Activated CD4-positive, alpha-beta T cell treated with anti-CD3 and anti-CD28 coated beads, Interleukin-2, amount 10 ng/mL, durations not matched to agents 7 days and 5 days (primary cell): Measurements from ENCODE around the gene CAPN14. TPM values are rescaled to one million over a fixed set of nuclear protein-coding genes. Genes with fewer than 3 reads are reported as not detected.
A peak's percentile ranks its signal among the peaks of the same experiment; 100 is the strongest.

ENCODE experiments used
- CTCF ChIA-PET: fragments of 350-600 bp; sonication (Branson Sonifier 250); formaldehyde crosslinking; loops from one replicate; lab custom pipeline; 2021; ENCODE audit warnings: antibody characterized with exemption; lab: Charles Lee
- POLR2A ChIA-PET: fragments of 350-600 bp; sonication (Branson Sonifier 250); formaldehyde crosslinking; loops from one replicate; lab custom pipeline; 2021; ENCODE audit warnings: antibody characterized with exemption; lab: Charles Lee
- DNase-seq: peaks from one replicate; pipeline ENCODE4 v3.0.0-alpha.2; 2020
- H3K27ac Mint-ChIP-seq: one replicate; pipeline ENCODE4 v1.8.0; 2021; ENCODE audit warnings: mild to moderate bottlenecking, moderate library complexity, mixed read lengths
- H3K27me3 Mint-ChIP-seq: one replicate; pipeline ENCODE4 v1.8.0; 2021; ENCODE audit warnings: mixed read lengths
- H3K36me3 Mint-ChIP-seq: one replicate; pipeline ENCODE4 v1.8.0; 2021; ENCODE audit warnings: low read depth, mixed read lengths
- H3K4me1 Mint-ChIP-seq: one replicate; pipeline ENCODE4 v1.8.0; 2021; ENCODE audit warnings: mixed read lengths
- H3K4me3 Mint-ChIP-seq: one replicate; pipeline ENCODE4 v1.8.0; 2021; ENCODE audit warnings: mild to moderate bottlenecking, moderate library complexity, mixed read lengths
- H3K9me3 Mint-ChIP-seq: one replicate; pipeline ENCODE4 v1.8.0; 2021; ENCODE audit warnings: mixed read lengths
- total RNA-seq, 2 experiments: library from RNA; stranded (reverse); gene quantifications; one replicate each; pipeline ENCODE4 v1.2.3, GENCODE V29; 2021

The CAPN14 gene
- under 1 TPM; 0.10 to 0.12 TPM for total RNA-seq

- POLR2A ChIA-PET, result no interaction called here
- no peaks in the 10 kb centered on the region for H3K9me3 Mint-ChIP-seq
- peaks cover 46% of the 10 kb centered on the region for H3K4me1 Mint-ChIP-seq
- H3K36me3 Mint-ChIP-seq, result no peaks in the 10 kb centered on the region
- peaks cover 4% of the 10 kb centered on the region for H3K27me3 Mint-ChIP-seq
- no peak for DNase-seq
- CTCF ChIA-PET, result no interaction called here
- H3K27ac Mint-ChIP-seq, result peak within 1 kb of the TSS; percentile 26
- H3K4me3 Mint-ChIP-seq, result no peak within 1 kb of the TSS
These were observed at the start of gene CAPN14 for GRCh38 chr2:31217465-31218200. CAPN14 (minus strand) TSS chr2:31217515; CDS start chr2:31205447, 12,068 bp downstream.

GRCh38 chr2:31266804-31267203 lies 49.5 kb upstream of the CAPN14 start:
- no peak for DNase-seq
- ChIA-PET POLR2A (no interaction called here), CTCF (interaction anchor here (0.9 kb wide), 1 partner anchor 18 kb away, joined by 3 read pairs; no protein-coding TSS in a partner anchor)
- H3K27ac Mint-ChIP-seq, result no peak overlapping the region
- H3K4me1 Mint-ChIP-seq, result no peaks in the 10 kb centered on the region
- H3K9me3 Mint-ChIP-seq, result no peaks in the 10 kb centered on the region
- H3K4me3 Mint-ChIP-seq, result no peak overlapping the region
- H3K36me3 Mint-ChIP-seq, result no peaks in the 10 kb centered on the region
- H3K27me3 Mint-ChIP-seq, result no peaks in the 10 kb centered on the region

- POLR2A ChIA-PET, result no interaction called here
- DNase-seq, result no peak
- H3K27ac Mint-ChIP-seq, result no peak overlapping the region
- no peak overlapping the region for H3K4me3 Mint-ChIP-seq
- H3K4me1 Mint-ChIP-seq, result no peaks in the 10 kb centered on the region
- no peaks in the 10 kb centered on the region for H3K9me3 Mint-ChIP-seq
- CTCF ChIA-PET, result no interaction called here
- no peaks in the 10 kb centered on the region for H3K27me3 Mint-ChIP-seq
- H3K36me3 Mint-ChIP-seq, result no peaks in the 10 kb centered on the region
These were observed 47.9 kb upstream of the CAPN14 start for GRCh38 chr2:31265234-31265633.

- Mint-ChIP-seq H3K9me3 (no peaks in the 10 kb centered on the region), H3K4me3 (no peak overlapping the region), H3K27me3 (no peaks in the 10 kb centered on the region), H3K36me3 (no peaks in the 10 kb centered on the region), H3K27ac (no peak overlapping the region), H3K4me1 (no peaks in the 10 kb centered on the region)
- no peak for DNase-seq
- POLR2A ChIA-PET, result no interaction called here
- CTCF ChIA-PET, result no interaction called here
These were observed 46.4 kb upstream of the CAPN14 start for GRCh38 chr2:31263636-31264190.

GRCh38 chr2:31260870-31261269 lies 43.6 kb upstream of the CAPN14 start:
- Mint-ChIP-seq H3K4me1 (no peaks in the 10 kb centered on the region), H3K36me3 (no peaks in the 10 kb centered on the region), H3K4me3 (no peak overlapping the region), H3K27ac (no peak overlapping the region), H3K9me3 (no peaks in the 10 kb centered on the region), H3K27me3 (no peaks in the 10 kb centered on the region)
- POLR2A ChIA-PET, result no interaction called here
- no peak for DNase-seq
- CTCF ChIA-PET, result interaction anchor here (0.7 kb wide), 1 partner anchor 34 kb away, joined by 3 read pairs; no protein-coding TSS in a partner anchor

- no peak overlapping the region for H3K4me3 Mint-ChIP-seq
- no peaks in the 10 kb centered on the region for H3K27me3 Mint-ChIP-seq
- no peaks in the 10 kb centered on the region for H3K36me3 Mint-ChIP-seq
- ChIA-PET POLR2A (no interaction called here), CTCF (interaction anchor here (1.9 kb wide), 1 partner anchor 16 kb away, joined by 5 read pairs; no protein-coding TSS in a partner anchor)
- no peak for DNase-seq
- no peaks in the 10 kb centered on the region for H3K4me1 Mint-ChIP-seq
- H3K9me3 Mint-ChIP-seq, result no peaks in the 10 kb centered on the region
- no peak overlapping the region for H3K27ac Mint-ChIP-seq
These were observed 41.8 kb upstream of the CAPN14 start for GRCh38 chr2:31259075-31259474.

- H3K36me3 Mint-ChIP-seq, result no peaks in the 10 kb centered on the region
- ChIA-PET CTCF (interaction anchor here (1.4 to 1.9 kb wide), 2 partner anchors 17 to 54 kb away, joined by 4 to 5 read pairs; no protein-coding TSS in a partner anchor), POLR2A (no interaction called here)
- H3K9me3 Mint-ChIP-seq, result no peaks in the 10 kb centered on the region
- H3K27ac Mint-ChIP-seq, result no peak overlapping the region
- no peaks in the 10 kb centered on the region for H3K27me3 Mint-ChIP-seq
- no peaks in the 10 kb centered on the region for H3K4me1 Mint-ChIP-seq
- no peak for DNase-seq
- H3K4me3 Mint-ChIP-seq, result no peak overlapping the region
These were observed 41.0 kb upstream of the CAPN14 start for GRCh38 chr2:31258351-31258750.

GRCh38 chr2:31256611-31257382 lies 39.5 kb upstream of the CAPN14 start:
- ChIA-PET CTCF (no interaction called here), POLR2A (no interaction called here)
- no peak for DNase-seq
- H3K36me3 Mint-ChIP-seq, result no peaks in the 10 kb centered on the region
- no peaks in the 10 kb centered on the region for H3K4me1 Mint-ChIP-seq
- no peak overlapping the region for H3K4me3 Mint-ChIP-seq
- H3K27me3 Mint-ChIP-seq, result no peaks in the 10 kb centered on the region
- H3K9me3 Mint-ChIP-seq, result no peaks in the 10 kb centered on the region
- no peak overlapping the region for H3K27ac Mint-ChIP-seq

GRCh38 chr2:31255911-31256571 lies 38.7 kb upstream of the CAPN14 start:
- Mint-ChIP-seq H3K4me1 (no peaks in the 10 kb centered on the region), H3K36me3 (no peaks in the 10 kb centered on the region), H3K4me3 (no peak overlapping the region), H3K9me3 (no peaks in the 10 kb centered on the region), H3K27ac (no peak overlapping the region), H3K27me3 (no peaks in the 10 kb centered on the region)
- ChIA-PET POLR2A (no interaction called here), CTCF (no interaction called here)
- no peak for DNase-seq

- no peaks in the 10 kb centered on the region for H3K4me1 Mint-ChIP-seq
- no peaks in the 10 kb centered on the region for H3K9me3 Mint-ChIP-seq
- ChIA-PET POLR2A (no interaction called here), CTCF (no interaction called here)
- no peaks in the 10 kb centered on the region for H3K27me3 Mint-ChIP-seq
- DNase-seq, result no peak
- no peaks in the 10 kb centered on the region for H3K36me3 Mint-ChIP-seq
- no peak overlapping the region for H3K27ac Mint-ChIP-seq
- no peak overlapping the region for H3K4me3 Mint-ChIP-seq
These were observed 37.2 kb upstream of the CAPN14 start for GRCh38 chr2:31254237-31255203.

- Mint-ChIP-seq H3K4me3 (no peak overlapping the region), H3K4me1 (no peaks in the 10 kb centered on the region), H3K9me3 (no peaks in the 10 kb centered on the region), H3K27me3 (no peaks in the 10 kb centered on the region), H3K36me3 (no peaks in the 10 kb centered on the region), H3K27ac (no peak overlapping the region)
- no peak for DNase-seq
- CTCF ChIA-PET, result no interaction called here
- POLR2A ChIA-PET, result no interaction called here
These were observed 36.2 kb upstream of the CAPN14 start for GRCh38 chr2:31253356-31254131.
